Peyer's patch (tissue), 4 donors: Measurements from ENCODE around the gene GPSM3.
A peak's percentile ranks its signal among the peaks of the same experiment; 100 is the strongest.

Experiments used
- CTCF ChIP-seq, 6 experiments: fragments of 450-650 bp in 4 of 6; fragments of 200-600 bp in 2 of 6; sonication (generic) in 1 of 6; IDR thresholded peaks; one replicate each; pipeline ENCODE4 v1.5.1; 2017 to 2019; ENCODE audit warnings: antibody characterized with exemption in 6 of 6, mild to moderate bottlenecking in 3 of 6, moderate library complexity in 1 of 6
- POLR2A ChIP-seq, 2 donors: fragments of 450-650 bp; IDR thresholded peaks; one replicate each; pipeline ENCODE4 v1.5.1; 2017; ENCODE audit warnings: antibody characterized with exemption in 2 of 2, mild to moderate bottlenecking in 2 of 2, moderate library complexity in 2 of 2

GRCh38 chr6:32195902-32196681 lies 3.6 kb upstream of the GPSM3 start:
- TF ChIP-seq CTCF (IDR thresholded peaks at IDR 0.05) (no peak), POLR2A (IDR thresholded peaks at IDR 0.05) (peak; percentile 98)
